Testis (tissue), 2 donors: Measurements from ENCODE around the gene CCT5.

Experiments used
- CTCF ChIP-seq, 3 experiments: fragments of 450-650 bp in 2 of 3; fragments of 200-600 bp in 1 of 3; sonication (generic) in 1 of 3; IDR thresholded peaks; one replicate each; pipeline ENCODE4 v1.5.1; 2016 to 2019; ENCODE audit warnings: antibody characterized with exemption in 3 of 3, mild to moderate bottlenecking in 2 of 3, moderate library complexity in 1 of 3
- POLR2A ChIP-seq: fragments of 450-650 bp; IDR thresholded peaks from one replicate; pipeline ENCODE4 v1.6.1; 2017; ENCODE audit warnings: antibody characterized with exemption, mild to moderate bottlenecking, moderate library complexity

GRCh38 chr5:10235350-10235749 lies 14.7 kb upstream of the CCT5 start:
- no peak for TF ChIP-seq CTCF (IDR thresholded peaks at IDR 0.05)
- no peak for TF ChIP-seq POLR2A
